Measurements from ENCODE around the gene FBXL19. TPM values are rescaled to one million over a fixed set of nuclear protein-coding genes. Genes with fewer than 3 reads are reported as not detected.
A peak's percentile ranks its signal among the peaks of the same experiment; 100 is the strongest.

FBXL19 gene
- total and polyA plus RNA-seq, 2 of the 13 experiments (the other 11 are each of a cell fraction or from before 2014, with no cell fraction given): 6.0 to 13.7 TPM

DNA sequence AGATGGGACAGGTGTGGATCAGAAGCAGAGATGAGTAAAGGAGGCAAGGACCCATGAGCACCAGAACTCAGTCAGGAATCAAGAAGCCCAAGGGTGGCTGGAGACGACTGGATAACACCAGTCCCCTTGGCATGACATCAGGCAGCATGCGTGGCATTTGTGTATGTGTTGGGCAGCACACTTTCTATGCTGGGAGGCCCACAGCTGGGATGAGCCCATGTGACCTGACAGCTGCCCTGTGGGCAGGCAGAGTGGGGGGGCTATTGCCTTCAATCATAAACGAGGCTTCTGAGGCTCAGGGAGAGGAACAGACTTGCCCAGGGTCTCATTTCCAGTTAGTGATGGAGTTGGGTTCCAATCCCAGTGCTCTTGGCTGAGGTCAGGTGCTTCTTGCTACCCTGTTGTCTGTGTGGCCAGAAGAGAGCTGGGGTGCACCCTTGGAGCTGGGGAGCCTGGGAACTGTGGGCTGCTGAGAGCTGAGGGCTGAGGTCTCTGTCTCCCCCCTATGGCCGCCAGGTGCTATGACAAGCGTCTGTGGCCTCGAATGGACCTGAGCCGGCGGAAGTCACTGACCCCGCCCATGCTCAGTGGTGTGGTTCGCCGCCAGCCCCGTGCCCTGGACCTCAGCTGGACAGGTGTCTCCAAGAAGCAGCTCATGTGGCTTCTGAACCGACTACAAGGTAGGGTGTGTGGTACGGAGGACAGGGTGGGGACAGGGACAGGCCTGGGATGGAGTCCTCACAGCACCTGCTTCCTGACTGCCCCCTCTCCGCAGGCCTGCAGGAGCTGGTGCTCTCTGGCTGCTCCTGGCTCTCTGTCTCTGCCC lies 18.4 kb downstream of the FBXL19 start (continued):
- no peak for TF ChIP-seq HMG20A (CRISPR knock-in tag; IDR thresholded peaks at IDR 0.05; ENCODE audit: borderline replicate concordance)
- no peak for TF ChIP-seq SIX4 (CRISPR knock-in tag; IDR thresholded peaks at IDR 0.05)
- TF ChIP-seq ZNF543 (CRISPR knock-in tag; IDR thresholded peaks at IDR 0.05): peak; percentile 61; the same call in 1 of the 2 replicates
- TF ChIP-seq, protein P1, sequence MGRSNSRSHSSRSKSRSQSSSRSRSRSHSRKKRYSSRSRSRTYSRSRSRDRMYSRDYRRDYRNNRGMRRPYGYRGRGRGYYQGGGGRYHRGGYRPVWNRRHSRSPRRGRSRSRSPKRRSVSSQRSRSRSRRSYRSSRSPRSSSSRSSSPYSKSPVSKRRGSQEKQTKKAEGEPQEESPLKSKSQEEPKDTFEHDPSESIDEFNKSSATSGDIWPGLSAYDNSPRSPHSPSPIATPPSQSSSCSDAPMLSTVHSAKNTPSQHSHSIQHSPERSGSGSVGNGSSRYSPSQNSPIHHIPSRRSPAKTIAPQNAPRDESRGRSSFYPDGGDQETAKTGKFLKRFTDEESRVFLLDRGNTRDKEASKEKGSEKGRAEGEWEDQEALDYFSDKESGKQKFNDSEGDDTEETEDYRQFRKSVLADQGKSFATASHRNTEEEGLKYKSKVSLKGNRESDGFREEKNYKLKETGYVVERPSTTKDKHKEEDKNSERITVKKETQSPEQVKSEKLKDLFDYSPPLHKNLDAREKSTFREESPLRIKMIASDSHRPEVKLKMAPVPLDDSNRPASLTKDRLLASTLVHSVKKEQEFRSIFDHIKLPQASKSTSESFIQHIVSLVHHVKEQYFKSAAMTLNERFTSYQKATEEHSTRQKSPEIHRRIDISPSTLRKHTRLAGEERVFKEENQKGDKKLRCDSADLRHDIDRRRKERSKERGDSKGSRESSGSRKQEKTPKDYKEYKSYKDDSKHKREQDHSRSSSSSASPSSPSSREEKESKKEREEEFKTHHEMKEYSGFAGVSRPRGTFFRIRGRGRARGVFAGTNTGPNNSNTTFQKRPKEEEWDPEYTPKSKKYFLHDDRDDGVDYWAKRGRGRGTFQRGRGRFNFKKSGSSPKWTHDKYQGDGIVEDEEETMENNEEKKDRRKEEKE (IDR thresholded peaks at IDR 0.05): no peak
- TF ChIP-seq, protein P2, sequence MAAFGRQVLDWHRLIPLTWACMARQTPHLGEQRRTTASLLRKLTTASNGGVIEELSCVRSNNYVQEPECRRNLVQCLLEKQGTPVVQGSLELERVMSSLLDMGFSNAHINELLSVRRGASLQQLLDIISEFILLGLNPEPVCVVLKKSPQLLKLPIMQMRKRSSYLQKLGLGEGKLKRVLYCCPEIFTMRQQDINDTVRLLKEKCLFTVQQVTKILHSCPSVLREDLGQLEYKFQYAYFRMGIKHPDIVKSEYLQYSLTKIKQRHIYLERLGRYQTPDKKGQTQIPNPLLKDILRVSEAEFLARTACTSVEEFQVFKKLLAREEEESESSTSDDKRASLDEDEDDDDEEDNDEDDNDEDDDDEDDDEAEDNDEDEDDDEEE (CRISPR knock-in tag; IDR thresholded peaks at IDR 0.05): 0 out of 2 replicates have a peak, but pooled peaks have one; percentile 49
- TF ChIP-seq ZNF292 (CRISPR knock-in tag; IDR thresholded peaks at IDR 0.05; ENCODE audit: borderline replicate concordance, low read depth): 0 out of 2 replicates have a peak, but pooled peaks have one; percentile 23
- 0 out of 2 replicates have a peak, but pooled peaks have one; percentile 15 for TF ChIP-seq ZNF160 (CRISPR knock-in tag; IDR thresholded peaks at IDR 0.05)
- TF ChIP-seq, protein P3, sequence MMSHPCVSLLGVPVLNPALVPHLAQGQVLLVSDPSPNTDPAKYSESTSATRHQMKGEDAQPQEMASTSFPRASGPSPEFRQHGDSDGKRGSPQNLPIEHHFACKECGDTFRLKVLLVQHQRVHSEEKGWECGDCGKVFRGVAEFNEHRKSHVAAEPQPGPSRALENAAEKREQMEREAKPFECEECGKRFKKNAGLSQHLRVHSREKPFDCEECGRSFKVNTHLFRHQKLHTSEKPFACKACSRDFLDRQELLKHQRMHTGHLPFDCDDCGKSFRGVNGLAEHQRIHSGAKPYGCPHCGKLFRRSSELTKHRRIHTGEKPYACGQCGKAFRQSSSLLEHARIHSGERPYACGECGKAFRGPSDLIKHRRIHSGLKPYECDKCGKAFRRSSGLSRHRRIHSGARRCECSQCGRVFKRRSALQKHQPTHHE (CRISPR knock-in tag; IDR thresholded peaks at IDR 0.05; ENCODE audit: borderline replicate concordance): no peak
- TF ChIP-seq GATA4 (IDR thresholded peaks at IDR 0.05; ENCODE audit: borderline replicate concordance, low read depth): no peak
- no peak; the same call in 1 of the 2 replicates for TF ChIP-seq EEA1 (CRISPR knock-in tag; IDR thresholded peaks at IDR 0.05; ENCODE audit: borderline replicate concordance)
- TF ChIP-seq, protein P4, sequence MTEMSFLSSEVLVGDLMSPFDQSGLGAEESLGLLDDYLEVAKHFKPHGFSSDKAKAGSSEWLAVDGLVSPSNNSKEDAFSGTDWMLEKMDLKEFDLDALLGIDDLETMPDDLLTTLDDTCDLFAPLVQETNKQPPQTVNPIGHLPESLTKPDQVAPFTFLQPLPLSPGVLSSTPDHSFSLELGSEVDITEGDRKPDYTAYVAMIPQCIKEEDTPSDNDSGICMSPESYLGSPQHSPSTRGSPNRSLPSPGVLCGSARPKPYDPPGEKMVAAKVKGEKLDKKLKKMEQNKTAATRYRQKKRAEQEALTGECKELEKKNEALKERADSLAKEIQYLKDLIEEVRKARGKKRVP (CRISPR knock-in tag; IDR thresholded peaks at IDR 0.05): no peak
- TF ChIP-seq ZNF501 (CRISPR knock-in tag; IDR thresholded peaks at IDR 0.05): peak; percentile 79
- no peak for TF ChIP-seq ZKSCAN1 (IDR thresholded peaks at IDR 0.05; ENCODE audit: low read length)
- no peak for TF ChIP-seq KLF16 (CRISPR knock-in tag; IDR thresholded peaks at IDR 0.05)
- no peak for TF ChIP-seq ZNF644 (CRISPR knock-in tag; IDR thresholded peaks at IDR 0.05; ENCODE audit: low read depth)
- TF ChIP-seq SPEN (CRISPR knock-in tag; IDR thresholded peaks at IDR 0.05; ENCODE audit: low read depth): peak; percentile 54; the same call in 1 of the 2 replicates
- TF ChIP-seq ZNF709 (CRISPR knock-in tag; IDR thresholded peaks at IDR 0.05): peak; percentile 76
- TF ChIP-seq, protein P5, sequence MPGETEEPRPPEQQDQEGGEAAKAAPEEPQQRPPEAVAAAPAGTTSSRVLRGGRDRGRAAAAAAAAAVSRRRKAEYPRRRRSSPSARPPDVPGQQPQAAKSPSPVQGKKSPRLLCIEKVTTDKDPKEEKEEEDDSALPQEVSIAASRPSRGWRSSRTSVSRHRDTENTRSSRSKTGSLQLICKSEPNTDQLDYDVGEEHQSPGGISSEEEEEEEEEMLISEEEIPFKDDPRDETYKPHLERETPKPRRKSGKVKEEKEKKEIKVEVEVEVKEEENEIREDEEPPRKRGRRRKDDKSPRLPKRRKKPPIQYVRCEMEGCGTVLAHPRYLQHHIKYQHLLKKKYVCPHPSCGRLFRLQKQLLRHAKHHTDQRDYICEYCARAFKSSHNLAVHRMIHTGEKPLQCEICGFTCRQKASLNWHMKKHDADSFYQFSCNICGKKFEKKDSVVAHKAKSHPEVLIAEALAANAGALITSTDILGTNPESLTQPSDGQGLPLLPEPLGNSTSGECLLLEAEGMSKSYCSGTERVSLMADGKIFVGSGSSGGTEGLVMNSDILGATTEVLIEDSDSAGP (CRISPR knock-in tag; IDR thresholded peaks at IDR 0.05; ENCODE audit: borderline replicate concordance): peak; percentile 80; the same call in 1 of the 2 replicates
- 0 out of 2 replicates have a peak, but pooled peaks have one; percentile 12 for TF ChIP-seq MAZ (IDR thresholded peaks at IDR 0.05; ENCODE audit: borderline replicate concordance, low read depth, low read length)
- TF ChIP-seq MAZ (CRISPR knock-in tag; IDR thresholded peaks at IDR 0.05; ENCODE audit: low read depth): 0 out of 2 replicates have a peak, but pooled peaks have one; percentile 50
- no peak for TF ChIP-seq NFRKB (IDR thresholded peaks at IDR 0.05)
- no peak for TF ChIP-seq ZBTB7A (CRISPR knock-in tag; IDR thresholded peaks at IDR 0.05)

All from HepG2 (cell line).